HepG2 (cell line): ENCODE data around the gene C12orf60. TPM values are rescaled to one million over a fixed set of nuclear protein-coding genes. Genes with fewer than 3 reads are reported as not detected.

Experiments
- FOXC1 ChIP-seq: sonication (generic); formaldehyde crosslinking; IDR thresholded peaks from 2 replicates; pipeline ENCODE4 v1.8.0; 2022; ENCODE audit warnings: mild to moderate bottlenecking, missing genetic modification reagents, borderline replicate concordance
- GABPA ChIP-seq, 2 experiments: IDR thresholded peaks; 2 replicates each; pipeline ENCODE4 v1.6.1; 2011 to 2016; ENCODE audit warnings: low read depth in 2 of 2, low read length in 1 of 2, missing biosample characterization in 1 of 2, missing genetic modification characterization in 1 of 2
- HINFP ChIP-seq: sonication (generic); formaldehyde crosslinking; IDR thresholded peaks from 2 replicates; pipeline ENCODE4 v1.4.0; 2020; ENCODE audit warnings: low read depth, mild to moderate bottlenecking, missing genetic modification reagents
- HOXA9 ChIP-seq: sonication (generic); formaldehyde crosslinking; IDR thresholded peaks from 2 replicates; pipeline ENCODE4 v1.8.1; 2022; ENCODE audit warnings: missing genetic modification reagents, mild to moderate bottlenecking, moderate library complexity, borderline replicate concordance
- MEIS2 ChIP-seq: sonication (generic); formaldehyde crosslinking; IDR thresholded peaks from 2 replicates; pipeline ENCODE4 v1.9.0; 2021; ENCODE audit warnings: mild to moderate bottlenecking, missing genetic modification reagents
- NR2F1 ChIP-seq, 2 experiments: fragments of 450-650 bp in 1 of 2; formaldehyde crosslinking in 1 of 2; IDR thresholded peaks; 2 replicates each; pipeline versions ENCODE4 v1.5.0 to v1.6.1; 2016 to 2020; ENCODE audit warnings: mild to moderate bottlenecking in 1 of 2, missing compliant biosample characterization in 1 of 2, missing genetic modification reagents in 1 of 2, moderate library complexity in 1 of 2
- POLR2G ChIP-seq: fragments of 200-400 bp; formaldehyde crosslinking; IDR thresholded peaks from 2 replicates; pipeline ENCODE4 v1.6.1; 2018; ENCODE audit warnings: mild to moderate bottlenecking, low read depth, low read length, moderate library complexity
- REXO4 ChIP-seq: sonication (generic); formaldehyde crosslinking; IDR thresholded peaks from 2 replicates; pipeline ENCODE4 v1.8.0; 2022; ENCODE audit warnings: missing genetic modification reagents, mild to moderate bottlenecking, borderline replicate concordance
- SIN3B ChIP-seq: fragments of 150-350 bp; IDR thresholded peaks from 2 replicates; pipeline ENCODE4 v1.6.1; 2014; ENCODE audit warnings: low read length
- STAT6 ChIP-seq: sonication (generic); formaldehyde crosslinking; IDR thresholded peaks from 2 replicates; pipeline ENCODE4 v1.4.0; 2020; ENCODE audit warnings: missing genetic modification reagents, mild to moderate bottlenecking, borderline replicate concordance
- TEAD2 ChIP-seq: sonication (generic); formaldehyde crosslinking; IDR thresholded peaks from 2 replicates; pipeline ENCODE4 v1.9.0; 2021; ENCODE audit warnings: missing genetic modification reagents
- THAP8 ChIP-seq: sonication (generic); formaldehyde crosslinking; IDR thresholded peaks from 2 replicates; pipeline ENCODE4 v1.5.1; 2020; ENCODE audit warnings: missing genetic modification reagents, mild to moderate bottlenecking, borderline replicate concordance
- ZBED4 ChIP-seq: sonication (generic); formaldehyde crosslinking; IDR thresholded peaks from 2 replicates; pipeline ENCODE4 v1.4.0; 2020; ENCODE audit warnings: missing genetic modification reagents, borderline replicate concordance
- ZBTB1 ChIP-seq: sonication (generic); formaldehyde crosslinking; IDR thresholded peaks from 2 replicates; pipeline ENCODE4 v1.4.0; 2020; ENCODE audit warnings: missing genetic modification reagents, borderline replicate concordance
- ZFX ChIP-seq: sonication (generic); formaldehyde crosslinking; IDR thresholded peaks from 2 replicates; pipeline ENCODE4 v1.4.0; 2020; ENCODE audit warnings: mild to moderate bottlenecking, low read depth, missing genetic modification reagents, moderate library complexity
- ZMYM3 ChIP-seq: sonication (generic); formaldehyde crosslinking; IDR thresholded peaks from 2 replicates; pipeline ENCODE4 v1.5.1; 2020; ENCODE audit warnings: mild to moderate bottlenecking, missing genetic modification reagents
- ZNF136 ChIP-seq: sonication (generic); formaldehyde crosslinking; IDR thresholded peaks from 2 replicates; pipeline ENCODE4 v1.8.1; 2022; ENCODE audit warnings: low read depth, mild to moderate bottlenecking, moderate library complexity, missing genetic modification reagents
- ZSCAN21 ChIP-seq: sonication (generic); formaldehyde crosslinking; IDR thresholded peaks from 2 replicates; pipeline ENCODE4 v1.8.0; 2022; ENCODE audit warnings: mild to moderate bottlenecking, missing genetic modification reagents, moderate library complexity, borderline replicate concordance
- polyA plus RNA-seq, 8 experiments: library from polyadenylated mRNA; depleted of rRNA in 3 of 8; stranded (reverse) in 7 of 8; unstranded in 1 of 8; fragments of >200 nt; fragmentation: Illumina TruSeq in 4 of 8; extraction: Trizol in 4 of 8; gene quantifications; 2 replicates each; pipeline versions ENCODE4 v1.2.1 to v1.2.3, GENCODE V29; 2011 to 2016; ENCODE audit warnings: low read depth in 4 of 8, missing spikeins in 1 of 8, mixed read lengths in 1 of 8; ENCODE audit not compliant: insufficient read depth in 1 of 8
- total RNA-seq, 5 experiments: library from RNA; depleted of rRNA; stranded (reverse); fragments of >200 nt; fragmentation: Illumina TruSeq; extraction: Trizol; gene quantifications; 2 replicates each; pipeline ENCODE4 v1.2.3, GENCODE V29; 2016; ENCODE audit warnings: low read depth in 1 of 5

C12orf60 gene
- total and polyA plus RNA-seq, 2 of the 13 experiments (the other 11 are each of a cell fraction or from before 2014, with no cell fraction given): 0.55 to 1.4 TPM

GRCh38 chr12:14774074-14774905 lies 29.2 kb upstream of the C12orf60 start (continued):
- 0 out of 2 replicates have a peak, but pooled peaks have one; percentile 28 for TF ChIP-seq FOXC1
- TF ChIP-seq THAP8 (CRISPR knock-in tag): no peak
- TF ChIP-seq ZBED4 (CRISPR knock-in tag): no peak
- TF ChIP-seq ZFX: peak; percentile 40; the same call in 1 of the 2 replicates
- TF ChIP-seq TEAD2: no peak
- TF ChIP-seq ZNF136 (CRISPR knock-in tag): no peak
- TF ChIP-seq ZMYM3 (CRISPR knock-in tag): no peak
- no peak for TF ChIP-seq GABPA (IDR thresholded peaks at IDR 0.05; ENCODE audit: low read depth, low read length)
- TF ChIP-seq GABPA (CRISPR knock-in tag; IDR thresholded peaks at IDR 0.05; ENCODE audit: low read depth): peak; percentile 31; the same call in 1 of the 2 replicates
- no peak for TF ChIP-seq MEIS2 (CRISPR knock-in tag)
- no peak for TF ChIP-seq STAT6 (CRISPR knock-in tag)
- peak; percentile 84 for TF ChIP-seq POLR2G
- no peak for TF ChIP-seq SIN3B
- 0 out of 2 replicates have a peak, but pooled peaks have one; percentile 74 for TF ChIP-seq ZSCAN21 (CRISPR knock-in tag)
- TF ChIP-seq HOXA9 (CRISPR knock-in tag): no peak
- TF ChIP-seq ZBTB1 (CRISPR knock-in tag): no peak
- TF ChIP-seq REXO4 (CRISPR knock-in tag): no peak
- peak; percentile 93 for TF ChIP-seq HINFP (CRISPR knock-in tag)
- TF ChIP-seq NR2F1 (CRISPR knock-in tag; IDR thresholded peaks at IDR 0.05): no peak
